ENCODE measurements around the gene ENTREP3.

DNA sequence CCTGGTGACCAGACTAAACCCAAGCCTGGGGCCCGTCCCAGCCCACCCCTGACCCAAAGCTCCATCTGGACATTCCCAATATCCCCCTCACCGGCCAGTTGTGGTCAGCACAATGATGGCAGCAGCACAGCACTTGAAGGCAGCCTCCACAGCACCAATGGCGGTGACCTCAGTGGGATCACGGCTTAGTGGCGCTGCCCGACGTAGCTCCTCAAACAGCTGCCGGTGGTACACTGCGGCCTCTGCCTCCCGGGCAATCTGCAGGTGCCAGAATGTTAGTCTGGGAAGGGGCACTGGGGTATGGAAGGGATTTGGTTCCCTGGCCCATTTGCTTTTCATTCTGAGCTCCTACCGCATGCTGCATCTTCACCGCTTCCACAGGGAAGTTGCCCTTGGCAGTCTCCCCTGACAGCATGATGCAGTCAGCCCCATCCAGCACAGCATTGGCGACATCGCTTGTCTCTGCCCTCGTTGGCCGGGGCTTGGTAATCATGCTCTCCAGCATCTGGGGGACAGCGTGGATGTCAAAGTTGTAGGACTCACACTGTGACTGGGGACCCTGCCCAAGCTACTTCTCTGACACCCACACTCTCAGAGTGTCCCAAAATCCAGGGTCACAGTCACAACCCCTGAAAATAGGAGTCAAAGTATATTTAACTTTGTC is 37.9 kb upstream of the ENTREP3 start:
- TF ChIP-seq, protein P1, sequence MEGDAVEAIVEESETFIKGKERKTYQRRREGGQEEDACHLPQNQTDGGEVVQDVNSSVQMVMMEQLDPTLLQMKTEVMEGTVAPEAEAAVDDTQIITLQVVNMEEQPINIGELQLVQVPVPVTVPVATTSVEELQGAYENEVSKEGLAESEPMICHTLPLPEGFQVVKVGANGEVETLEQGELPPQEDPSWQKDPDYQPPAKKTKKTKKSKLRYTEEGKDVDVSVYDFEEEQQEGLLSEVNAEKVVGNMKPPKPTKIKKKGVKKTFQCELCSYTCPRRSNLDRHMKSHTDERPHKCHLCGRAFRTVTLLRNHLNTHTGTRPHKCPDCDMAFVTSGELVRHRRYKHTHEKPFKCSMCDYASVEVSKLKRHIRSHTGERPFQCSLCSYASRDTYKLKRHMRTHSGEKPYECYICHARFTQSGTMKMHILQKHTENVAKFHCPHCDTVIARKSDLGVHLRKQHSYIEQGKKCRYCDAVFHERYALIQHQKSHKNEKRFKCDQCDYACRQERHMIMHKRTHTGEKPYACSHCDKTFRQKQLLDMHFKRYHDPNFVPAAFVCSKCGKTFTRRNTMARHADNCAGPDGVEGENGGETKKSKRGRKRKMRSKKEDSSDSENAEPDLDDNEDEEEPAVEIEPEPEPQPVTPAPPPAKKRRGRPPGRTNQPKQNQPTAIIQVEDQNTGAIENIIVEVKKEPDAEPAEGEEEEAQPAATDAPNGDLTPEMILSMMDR (conservative IDR thresholded peaks at IDR 0.05) = no peak
- no peak for TF ChIP-seq ZFX (IDR thresholded peaks at IDR 0.05)

Data from C4-2B (cell line).